Tibial nerve (tissue), 4 donors: ENCODE measurements around the gene ZCCHC17.

Experiments
- CTCF ChIP-seq, 5 experiments: fragments of 200-600 bp in 3 of 5; fragments of 450-650 bp in 2 of 5; sonication (generic) in 3 of 5; IDR thresholded peaks; one replicate each; pipeline ENCODE4 v1.5.1; 2016 to 2019; ENCODE audit warnings: antibody characterized with exemption in 5 of 5, mild to moderate bottlenecking in 3 of 5, moderate library complexity in 2 of 5
- EP300 ChIP-seq, 2 donors: sonication (generic); formaldehyde crosslinking; IDR thresholded peaks; one replicate each; pipeline ENCODE4 v1.6.1; 2017; ENCODE audit warnings: antibody characterized with exemption in 2 of 2, mild to moderate bottlenecking in 1 of 2
- POLR2A ChIP-seq, 2 donors: fragments of 450-650 bp; IDR thresholded peaks; one replicate each; pipeline ENCODE4 v1.6.1; 2017; ENCODE audit warnings: antibody characterized with exemption in 2 of 2, mild to moderate bottlenecking in 2 of 2, moderate library complexity in 2 of 2

- TF ChIP-seq CTCF (IDR thresholded peaks at IDR 0.05) (no peak), EP300 (IDR thresholded peaks at IDR 0.05) (no peak), POLR2A (IDR thresholded peaks at IDR 0.05) (no peak)
These were observed 92.8 kb downstream of the ZCCHC17 start for GRCh38 chr1:31389616-31390015.
